ENCODE data around the gene HOXD11.

Gene HOXD11

DNA sequence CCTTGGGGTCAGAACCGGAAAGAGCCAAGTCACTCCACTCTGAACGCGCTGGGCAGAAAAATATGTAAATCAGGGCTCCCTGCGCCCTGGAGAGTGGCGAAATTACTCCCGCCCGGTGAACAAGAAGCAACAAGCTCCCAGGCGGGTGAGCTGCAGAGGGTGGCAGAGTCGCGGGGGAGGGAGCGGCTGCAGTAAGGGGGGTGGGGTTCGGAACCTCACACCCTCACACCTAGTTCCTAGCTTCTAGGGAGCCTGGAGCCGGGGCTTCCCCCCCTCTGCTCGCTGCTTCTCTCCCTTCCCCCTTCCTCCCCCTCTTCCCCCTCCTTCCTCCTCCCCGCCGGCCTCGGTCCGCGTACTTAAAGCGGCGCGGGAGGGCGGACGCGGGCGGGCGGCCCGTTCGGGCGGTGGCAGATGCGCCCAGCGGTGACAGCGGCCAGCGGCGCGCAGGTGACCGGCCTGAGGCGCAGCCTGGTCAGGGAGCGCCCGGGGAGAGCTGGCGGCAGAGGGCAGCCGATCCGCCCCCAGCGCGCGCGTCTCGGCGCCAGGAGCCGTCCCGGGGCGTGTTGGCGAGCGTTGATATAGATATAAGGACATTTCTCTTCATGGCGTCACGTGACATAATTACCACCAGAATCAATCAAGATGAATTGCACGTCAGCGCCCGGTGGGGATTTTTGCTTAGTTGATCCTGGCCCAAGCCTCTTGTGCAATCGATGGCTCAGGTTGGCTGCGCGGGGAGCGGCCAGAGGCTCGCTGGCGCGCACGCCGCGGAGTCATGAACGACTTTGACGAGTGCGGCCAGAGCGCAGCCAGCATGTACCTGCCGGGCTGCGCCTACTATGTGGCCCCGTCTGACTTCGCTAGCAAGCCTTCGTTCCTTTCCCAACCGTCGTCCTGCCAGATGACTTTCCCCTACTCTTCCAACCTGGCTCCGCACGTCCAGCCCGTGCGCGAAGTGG, at the start of gene HOXD11:
HOXD11 (plus strand) TSS at position 700 of the 959 bp plus-strand sequence; CDS start at position 776, 76 bp downstream.
- DNase-seq = peak; percentile 66

- DNase-seq = no peak
Observed at GRCh38 chr2:176063958-176064357, 43.1 kb upstream of the HOXD11 start.

- DNase-seq = no peak
Observed at GRCh38 chr2:176066645-176067588, 40.2 kb upstream of the HOXD11 start.

DNA sequence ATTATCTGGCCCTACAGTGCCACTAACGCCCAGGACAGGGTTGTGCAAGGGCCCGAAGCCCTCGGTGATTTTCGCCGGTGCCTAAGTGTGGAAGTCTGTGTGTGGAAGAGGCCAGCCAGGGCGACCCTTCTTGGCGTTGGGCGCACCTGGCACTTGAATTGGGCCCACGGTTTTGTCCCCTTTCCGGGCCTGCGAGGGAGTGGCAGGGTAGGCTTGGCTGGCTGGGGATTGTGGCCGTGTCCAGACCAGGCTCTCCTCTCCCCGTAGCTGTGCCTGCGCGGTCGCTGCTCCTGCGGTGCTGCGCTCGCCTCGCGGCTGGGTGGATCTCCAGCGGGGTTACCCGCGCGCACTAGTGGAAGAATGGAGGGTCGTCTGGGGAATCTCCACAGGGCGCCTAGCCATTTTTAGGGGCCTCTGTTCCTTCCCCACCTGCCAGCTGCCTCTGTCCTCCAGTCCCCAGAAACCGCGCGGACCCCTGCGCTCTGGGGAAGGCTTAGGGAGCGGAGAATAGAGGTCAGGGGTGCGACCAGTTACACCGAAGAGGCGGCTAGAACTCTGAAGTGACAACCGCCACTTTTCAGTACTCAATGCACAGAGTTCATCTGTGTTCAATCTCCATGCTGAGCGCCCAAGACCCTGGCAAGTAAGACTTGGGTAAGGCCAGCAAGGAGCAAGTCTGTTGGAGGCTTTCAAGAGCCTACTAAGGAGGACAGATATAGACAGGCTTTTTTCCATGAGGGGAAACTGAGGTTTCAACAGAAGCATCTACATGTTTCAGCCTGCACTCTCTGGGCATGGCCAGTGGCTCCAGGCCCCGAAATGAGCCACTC, 39.3 kb upstream of the HOXD11 start:
- DNase-seq = no peak

GRCh38 chr2:176068419-176068832, 38.7 kb upstream of the HOXD11 start:
- no peak for DNase-seq

DNA sequence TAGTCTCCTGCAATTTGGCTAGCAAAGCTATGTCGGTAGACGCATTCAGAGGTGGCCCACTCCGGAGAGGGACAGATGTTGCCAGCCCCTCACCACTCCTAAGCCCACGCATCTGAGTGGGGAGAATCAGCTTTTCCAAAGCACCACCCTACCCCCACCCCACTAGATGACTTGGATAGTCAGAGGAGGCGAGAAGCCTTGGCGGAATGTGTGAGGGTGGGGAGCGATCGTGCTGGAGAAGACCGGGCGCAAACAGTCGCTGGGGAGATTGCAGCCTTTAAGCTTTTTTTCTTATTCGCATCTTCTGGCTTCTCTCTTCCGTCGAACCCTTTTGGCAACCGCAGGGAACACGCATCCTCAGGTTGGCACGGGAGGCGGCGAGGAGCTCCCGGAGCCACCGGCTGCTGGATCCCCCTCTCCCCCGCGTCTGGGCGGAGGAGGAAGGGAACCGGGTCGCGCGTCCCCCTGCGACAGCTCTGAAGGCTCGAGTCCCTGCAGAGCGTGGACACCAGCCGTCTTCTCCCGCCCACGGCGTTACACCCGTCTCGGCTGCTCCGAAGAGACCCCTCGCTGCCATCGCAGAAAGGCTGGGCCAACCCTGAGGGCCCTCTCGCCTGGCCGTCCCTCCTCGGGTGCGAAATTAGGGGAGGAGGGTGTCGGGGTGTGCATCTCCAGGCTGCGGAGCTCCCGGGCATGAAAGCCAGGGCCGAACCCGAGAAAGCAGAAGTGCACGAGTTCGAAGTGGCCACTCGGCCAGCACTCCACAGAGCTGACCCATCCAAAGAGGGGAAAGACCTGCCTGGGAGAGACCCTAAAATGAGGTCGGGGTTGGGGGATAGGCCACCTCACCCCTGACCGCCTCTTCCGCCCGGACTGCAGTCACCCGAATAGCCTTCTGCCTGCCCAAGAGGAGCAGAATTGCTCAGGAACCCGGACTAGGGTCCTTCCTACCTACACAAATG, 35.5 kb upstream of the HOXD11 start:
- DNase-seq = no peak

DNA sequence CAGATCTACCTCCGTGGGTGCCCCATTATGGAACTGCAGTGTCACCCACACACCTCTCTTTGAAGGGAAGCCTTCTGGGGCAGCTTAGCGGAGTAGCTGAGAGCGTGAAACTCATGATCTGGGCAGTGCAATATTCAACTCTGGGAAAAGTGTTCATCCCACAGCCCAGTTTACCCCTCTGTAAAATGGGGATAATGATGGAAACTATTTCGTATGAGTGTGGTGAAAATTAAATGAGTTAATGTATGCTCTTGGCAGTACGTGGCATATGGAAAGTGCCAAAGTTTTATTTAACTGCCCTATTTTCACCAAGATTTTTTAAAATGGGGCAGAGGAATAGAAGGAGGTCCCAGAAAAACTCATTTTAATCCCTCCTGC, 34.8 kb upstream of the HOXD11 start:
- no peak for DNase-seq

DNA sequence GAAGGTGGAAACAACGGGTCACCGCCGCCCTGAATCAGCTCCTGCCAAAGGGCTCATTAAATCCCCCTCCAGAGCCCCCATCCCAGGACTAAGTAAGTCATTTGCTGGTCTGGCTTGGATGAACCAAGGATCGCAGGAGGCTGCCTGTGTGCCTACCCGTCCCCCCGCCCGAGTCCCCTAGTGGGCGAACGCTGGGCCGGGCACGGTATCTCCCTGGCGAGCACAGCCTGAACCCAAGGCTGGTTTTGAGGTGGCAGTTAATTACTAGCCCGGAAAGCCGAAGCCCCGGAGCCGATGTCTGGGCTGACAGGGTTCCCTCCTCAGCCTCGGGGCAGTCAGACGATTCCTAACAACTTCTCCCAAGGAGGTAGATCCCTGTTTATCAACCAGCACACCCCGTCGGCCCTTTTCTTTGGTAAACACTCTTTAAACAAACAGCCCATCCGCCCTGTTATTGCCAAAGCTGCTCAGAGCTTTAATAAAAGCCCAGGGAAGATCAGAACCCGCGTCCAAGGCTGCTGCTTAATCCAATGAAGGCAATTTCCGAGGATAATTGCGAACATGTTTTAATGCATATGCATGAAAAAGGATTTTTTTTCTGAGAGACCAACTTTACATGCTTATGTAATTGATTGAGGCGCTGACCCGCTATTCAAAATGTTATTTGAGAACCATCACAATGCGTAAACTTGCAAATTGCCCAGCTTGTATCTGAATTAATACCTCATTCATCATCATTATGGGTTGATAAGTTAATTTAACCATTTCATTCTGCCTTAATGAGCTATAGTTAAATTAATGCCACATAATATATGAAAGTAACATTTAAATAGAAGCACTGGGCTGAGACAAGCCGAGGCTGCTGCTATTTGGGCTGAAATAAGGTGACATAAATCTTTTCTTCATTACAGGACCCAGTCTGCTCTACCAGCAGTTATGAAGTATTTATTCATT, 33.9 kb upstream of the HOXD11 start:
- no peak for DNase-seq

- DNase-seq = no peak
Observed at GRCh38 chr2:176074919-176075425, 32.1 kb upstream of the HOXD11 start.

DNA sequence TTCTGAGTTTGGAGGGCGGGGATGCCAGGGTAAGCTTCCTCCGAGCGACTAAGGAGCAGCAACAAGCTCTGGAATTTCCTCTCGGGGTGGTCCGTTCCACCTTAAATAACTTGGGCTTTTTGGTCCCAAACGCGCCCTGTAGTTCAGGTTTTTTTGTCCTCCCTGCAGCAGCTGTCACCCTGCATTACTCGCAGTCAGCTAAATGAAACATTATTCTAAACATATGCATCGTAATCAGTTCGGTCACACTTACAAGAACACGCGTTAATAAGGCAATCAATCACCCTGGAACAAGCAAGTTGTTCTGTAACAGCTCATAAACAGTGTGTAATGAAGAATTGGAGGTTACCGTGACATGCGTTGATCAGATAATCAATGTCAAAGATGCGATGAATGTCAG, 31.6 kb upstream of the HOXD11 start:
- DNase-seq = no peak

DNA sequence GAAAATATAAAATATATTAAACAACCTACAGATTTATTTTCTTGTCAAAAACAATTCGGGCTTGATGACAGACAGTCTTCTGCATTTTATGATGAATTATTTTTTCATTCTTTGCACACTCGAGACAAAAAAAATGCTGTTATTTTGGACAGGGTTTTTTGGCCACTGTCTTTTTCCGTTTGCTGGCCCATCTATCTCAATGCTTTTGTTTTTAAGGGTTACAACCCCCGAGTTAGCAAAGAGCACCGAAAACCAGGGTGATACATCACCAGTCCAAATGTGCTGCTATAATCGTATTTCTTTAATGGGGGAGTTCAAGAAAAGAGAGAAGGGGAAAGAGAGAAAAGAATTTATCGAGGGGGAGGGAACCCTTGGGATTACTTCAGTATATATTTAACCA, 31.0 kb upstream of the HOXD11 start:
- no peak for DNase-seq

DNA sequence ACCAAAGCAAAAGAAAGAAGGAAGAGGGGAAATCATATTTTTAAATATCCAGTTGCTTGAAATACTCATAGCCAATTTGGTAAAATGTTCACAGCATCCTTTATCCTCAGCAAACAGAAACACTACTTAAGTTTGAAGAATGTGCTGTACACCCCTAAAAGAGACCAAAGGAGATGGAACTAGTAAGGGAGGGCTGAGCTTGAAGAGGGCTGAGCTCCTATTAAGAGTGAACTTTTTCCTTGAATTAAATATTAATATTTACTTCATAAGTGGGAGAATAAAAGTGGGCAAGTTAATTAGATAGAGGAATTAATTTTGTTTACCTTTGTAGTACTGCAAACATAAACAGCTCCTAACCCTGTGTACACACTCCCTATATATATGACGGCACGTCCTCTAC, 30.3 kb upstream of the HOXD11 start:
- no peak for DNase-seq

GRCh38 chr2:176078541-176079284, 28.4 kb upstream of the HOXD11 start:
- DNase-seq = no peak

- no peak for DNase-seq
Observed at GRCh38 chr2:176079285-176079830, 27.7 kb upstream of the HOXD11 start.

DNA sequence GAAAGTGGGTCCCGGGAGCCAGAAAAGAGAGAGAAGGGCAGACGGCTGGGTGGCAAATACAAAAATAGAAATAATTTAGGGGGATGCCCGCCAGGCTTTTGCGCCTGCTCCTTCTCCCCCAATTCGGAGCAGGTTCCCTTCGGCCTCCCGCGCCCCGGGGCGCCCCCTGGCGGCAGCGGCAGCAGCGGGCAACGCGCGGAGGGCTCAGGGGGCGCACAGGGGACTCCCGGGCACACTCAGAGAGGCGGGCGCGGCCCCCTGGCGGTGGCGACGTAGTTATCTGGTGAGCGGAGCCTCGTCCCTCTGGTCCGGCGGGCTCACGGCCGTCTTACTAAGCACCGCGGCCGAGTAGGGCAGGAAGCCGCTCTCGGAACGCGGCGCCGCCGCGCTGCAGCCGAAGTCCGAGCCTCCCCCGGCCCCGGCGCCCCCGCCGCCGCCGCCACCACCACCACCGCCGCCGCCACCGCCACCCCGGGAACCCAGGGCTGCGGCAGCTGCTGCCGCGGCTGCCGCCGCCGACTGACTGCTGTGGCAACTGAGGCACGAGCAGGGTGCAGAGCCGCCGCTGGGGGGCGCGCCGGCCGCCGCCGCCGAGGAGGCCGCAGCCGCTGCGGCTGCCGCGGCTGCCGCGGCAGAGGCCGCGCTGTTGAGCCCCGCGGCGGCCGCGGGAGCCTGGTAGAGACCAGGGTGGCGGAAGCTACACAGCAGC, 27.1 kb upstream of the HOXD11 start:
- DNase-seq = peak; percentile 59

GRCh38 chr2:176080540-176081375, 26.3 kb upstream of the HOXD11 start:
- no peak for DNase-seq

DNA sequence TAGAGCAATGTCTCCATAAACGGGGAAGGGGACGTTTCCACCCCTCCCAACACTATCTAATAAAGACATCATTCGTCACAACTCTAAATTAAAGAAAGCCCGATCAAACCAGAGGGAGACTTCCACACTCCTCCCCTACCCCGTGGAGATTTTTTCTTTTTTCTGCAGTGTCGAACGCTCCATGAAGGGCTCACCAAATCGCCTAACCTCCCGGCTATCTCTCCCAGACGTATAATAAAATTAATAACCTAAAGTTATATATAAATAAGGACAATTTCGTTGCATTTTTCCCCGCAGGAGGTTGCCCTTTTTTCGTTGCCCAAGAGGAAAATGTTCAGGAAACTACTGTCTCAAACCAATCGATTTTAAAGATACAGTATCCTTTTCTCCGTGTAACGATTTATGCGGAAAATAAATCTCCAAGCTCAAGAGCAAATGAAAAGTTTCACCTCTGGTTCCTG, 25.7 kb upstream of the HOXD11 start:
- no peak for DNase-seq

All from fibroblast of skin of right quadriceps (primary cell).